SK-N-SH treated with all-trans-retinoic acid at 6 μM for 48 hours (cell line): ENCODE measurements around the gene OR52A5.

Experiments
- ATAC-seq: fragments of 200-7000 bp; cut with Tn5 transposase; 3 replicates; pipeline ENCODE4 v1.9.1; 2020; ENCODE audit warnings: mild to moderate bottlenecking, moderate library complexity
- ARNTL ChIP-seq: fragments of 450-650 bp; formaldehyde crosslinking; IDR thresholded peaks from 2 replicates; pipeline ENCODE4 v1.5.0; 2020; ENCODE audit warnings: low read depth, mild to moderate bottlenecking, moderate library complexity, borderline replicate concordance
- CSDC2 ChIP-seq: fragments of 250-450 bp; sonication (Bioruptor Pico); IDR thresholded peaks from 2 replicates; pipeline ENCODE4 v1.5.0; 2020; ENCODE audit warnings: mild to moderate bottlenecking, moderate library complexity
- ESRRG ChIP-seq: fragments of 250-450 bp; sonication (Bioruptor Pico); IDR thresholded peaks from 2 replicates; pipeline ENCODE4 v1.6.1; 2021; ENCODE audit warnings: mild to moderate bottlenecking
- GLIS3 ChIP-seq: fragments of 250-450 bp; sonication (Bioruptor Pico); IDR thresholded peaks from 2 replicates; pipeline ENCODE4 v1.5.0; 2020; ENCODE audit warnings: mild to moderate bottlenecking, moderate library complexity
- ISL1 ChIP-seq: fragments of 250-450 bp; sonication (Bioruptor Pico); IDR thresholded peaks from 2 replicates; pipeline ENCODE4 v2.1.2; 2022; ENCODE audit warnings: mild to moderate bottlenecking, moderate library complexity
- RARB ChIP-seq: fragments of 250-450 bp; sonication (Bioruptor Pico); IDR thresholded peaks from 2 replicates; pipeline ENCODE4 v1.8.0; 2021; ENCODE audit warnings: mild to moderate bottlenecking, moderate library complexity
- SNAI2 ChIP-seq: fragments of 250-450 bp; sonication (Bioruptor Pico); IDR thresholded peaks from 2 replicates; pipeline ENCODE4 v1.5.0; 2020; ENCODE audit warnings: mild to moderate bottlenecking, moderate library complexity
- TCF4 ChIP-seq: fragments of 250-450 bp; sonication (Bioruptor Pico); IDR thresholded peaks from 2 replicates; pipeline ENCODE4 v1.8.0; 2021; ENCODE audit warnings: mild to moderate bottlenecking, moderate library complexity, borderline replicate concordance
- TOX ChIP-seq: fragments of 250-450 bp; sonication (Bioruptor Pico); IDR thresholded peaks from 2 replicates; pipeline ENCODE4 v1.8.0; 2021; ENCODE audit warnings: mild to moderate bottlenecking, moderate library complexity, borderline replicate concordance
- ZC3H10 ChIP-seq: fragments of 250-450 bp; sonication (Bioruptor Pico); IDR thresholded peaks from 2 replicates; pipeline ENCODE4 v1.5.1; 2021; ENCODE audit warnings: mild to moderate bottlenecking, moderate library complexity
- ZFP30 ChIP-seq: fragments of 450-650 bp; formaldehyde crosslinking; IDR thresholded peaks from 2 replicates; pipeline ENCODE4 v1.5.0; 2022; ENCODE audit warnings: mild to moderate bottlenecking, moderate library complexity
- ZNF70 ChIP-seq: fragments of 450-650 bp; formaldehyde crosslinking; IDR thresholded peaks from 2 replicates; pipeline ENCODE4 v1.5.0; 2020; ENCODE audit warnings: mild to moderate bottlenecking, moderate library complexity
- TF ChIP-seq, protein P1 (sequence below): fragments of 250-450 bp; sonication (Bioruptor Pico); IDR thresholded peaks from 2 replicates; pipeline ENCODE4 v1.8.0; 2021; ENCODE audit warnings: low read depth, mild to moderate bottlenecking, moderate library complexity, borderline replicate concordance
- TF ChIP-seq, protein P2 (sequence below): fragments of 250-450 bp; sonication (Bioruptor Pico); IDR thresholded peaks from 2 replicates; pipeline ENCODE4 v1.5.1; 2020; ENCODE audit warnings: low read depth, mild to moderate bottlenecking, moderate library complexity
- TF ChIP-seq, protein P3 (sequence below): fragments of 250-450 bp; sonication (Bioruptor Pico); IDR thresholded peaks from 2 replicates; pipeline ENCODE4 v1.5.1; 2021; ENCODE audit warnings: mild to moderate bottlenecking, moderate library complexity
- TF ChIP-seq, protein P4 (sequence below): fragments of 250-450 bp; sonication (Bioruptor Pico); IDR thresholded peaks from 2 replicates; pipeline ENCODE4 v1.8.0; 2020; ENCODE audit warnings: mild to moderate bottlenecking, moderate library complexity, borderline replicate concordance
- TF ChIP-seq, protein P5 (sequence below): fragments of 250-450 bp; sonication (Bioruptor Pico); IDR thresholded peaks from 2 replicates; pipeline ENCODE4 v1.5.0; 2020; ENCODE audit warnings: mild to moderate bottlenecking, moderate library complexity

Gene OR52A5

DNA sequence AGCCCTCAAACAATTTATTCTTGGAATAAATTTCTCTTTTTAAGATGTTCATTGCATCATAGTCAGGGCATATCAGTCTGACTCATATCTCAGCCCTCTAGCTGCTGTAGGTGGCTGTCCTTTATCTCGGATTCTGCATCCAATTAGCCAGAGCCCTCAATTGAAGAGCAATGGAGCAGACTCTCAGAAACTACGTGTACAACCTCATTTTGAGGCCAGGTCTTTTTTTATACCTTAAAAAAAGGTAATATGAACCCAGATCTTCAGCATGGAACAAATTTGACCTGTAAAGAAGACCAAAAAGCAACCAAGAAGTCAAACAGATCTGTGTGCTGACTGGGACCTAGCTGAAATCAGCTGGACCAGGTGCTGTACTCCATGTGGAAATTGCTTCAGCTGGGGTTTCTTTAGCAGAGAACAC, 8.7 kb downstream of the OR52A5 start (continued):
- TF ChIP-seq, protein P1, sequence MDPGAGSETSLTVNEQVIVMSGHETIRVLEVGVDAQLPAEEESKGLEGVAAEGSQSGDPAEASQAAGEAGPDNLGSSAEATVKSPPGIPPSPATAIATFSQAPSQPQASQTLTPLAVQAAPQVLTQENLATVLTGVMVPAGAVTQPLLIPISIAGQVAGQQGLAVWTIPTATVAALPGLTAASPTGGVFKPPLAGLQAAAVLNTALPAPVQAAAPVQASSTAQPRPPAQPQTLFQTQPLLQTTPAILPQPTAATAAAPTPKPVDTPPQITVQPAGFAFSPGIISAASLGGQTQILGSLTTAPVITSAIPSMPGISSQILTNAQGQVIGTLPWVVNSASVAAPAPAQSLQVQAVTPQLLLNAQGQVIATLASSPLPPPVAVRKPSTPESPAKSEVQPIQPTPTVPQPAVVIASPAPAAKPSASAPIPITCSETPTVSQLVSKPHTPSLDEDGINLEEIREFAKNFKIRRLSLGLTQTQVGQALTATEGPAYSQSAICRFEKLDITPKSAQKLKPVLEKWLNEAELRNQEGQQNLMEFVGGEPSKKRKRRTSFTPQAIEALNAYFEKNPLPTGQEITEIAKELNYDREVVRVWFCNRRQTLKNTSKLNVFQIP (CRISPR knock-in tag), result no peak
- TF ChIP-seq RARB (CRISPR knock-in tag) (no peak), GLIS3 (CRISPR knock-in tag) (no peak), ARNTL (CRISPR knock-in tag) (no peak), ISL1 (no peak), ESRRG (no peak), CSDC2 (CRISPR knock-in tag) (no peak), ZNF70 (CRISPR knock-in tag) (no peak), TCF4 (no peak), ZFP30 (no peak), TOX (no peak), ZC3H10 (CRISPR knock-in tag) (no peak)
- TF ChIP-seq, protein P2, sequence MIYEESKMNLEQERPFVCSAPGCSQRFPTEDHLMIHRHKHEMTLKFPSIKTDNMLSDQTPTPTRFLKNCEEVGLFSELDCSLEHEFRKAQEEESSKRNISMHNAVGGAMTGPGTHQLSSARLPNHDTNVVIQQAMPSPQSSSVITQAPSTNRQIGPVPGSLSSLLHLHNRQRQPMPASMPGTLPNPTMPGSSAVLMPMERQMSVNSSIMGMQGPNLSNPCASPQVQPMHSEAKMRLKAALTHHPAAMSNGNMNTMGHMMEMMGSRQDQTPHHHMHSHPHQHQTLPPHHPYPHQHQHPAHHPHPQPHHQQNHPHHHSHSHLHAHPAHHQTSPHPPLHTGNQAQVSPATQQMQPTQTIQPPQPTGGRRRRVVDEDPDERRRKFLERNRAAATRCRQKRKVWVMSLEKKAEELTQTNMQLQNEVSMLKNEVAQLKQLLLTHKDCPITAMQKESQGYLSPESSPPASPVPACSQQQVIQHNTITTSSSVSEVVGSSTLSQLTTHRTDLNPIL (CRISPR knock-in tag), result no peak

DNA sequence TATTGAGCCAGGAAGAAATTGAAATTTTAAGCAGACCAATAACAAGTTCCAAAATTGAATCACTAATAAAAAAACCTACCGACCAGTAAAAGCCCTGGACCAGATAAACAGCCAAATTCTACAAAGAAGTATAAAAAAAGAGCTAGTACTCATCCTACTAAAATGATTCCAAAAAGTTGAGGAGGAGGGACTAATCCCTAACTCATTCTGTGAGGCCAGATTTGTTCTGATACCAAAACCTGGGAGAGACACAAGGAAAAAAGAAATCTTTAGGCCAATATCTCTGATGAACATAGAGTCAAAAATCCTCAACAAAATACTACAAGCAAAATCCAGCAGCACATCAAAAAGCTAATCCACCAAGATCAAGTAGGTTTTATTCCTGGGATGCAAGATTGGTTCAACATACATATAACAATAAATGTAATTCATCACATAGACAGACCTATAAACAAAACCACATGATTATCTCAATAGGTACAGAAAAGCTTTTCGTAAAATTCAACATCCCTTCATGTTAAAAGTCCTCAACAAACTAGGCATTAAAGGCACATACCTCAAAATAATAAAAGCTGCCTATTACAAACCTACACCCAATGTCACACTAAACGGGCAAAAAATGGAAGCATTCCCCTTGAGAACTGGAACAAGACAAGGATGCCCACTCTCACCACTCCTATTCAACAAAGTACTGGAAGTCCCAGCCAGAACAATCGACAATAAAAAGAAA, 13.1 kb downstream of the OR52A5 start:
- TF ChIP-seq, protein P3, sequence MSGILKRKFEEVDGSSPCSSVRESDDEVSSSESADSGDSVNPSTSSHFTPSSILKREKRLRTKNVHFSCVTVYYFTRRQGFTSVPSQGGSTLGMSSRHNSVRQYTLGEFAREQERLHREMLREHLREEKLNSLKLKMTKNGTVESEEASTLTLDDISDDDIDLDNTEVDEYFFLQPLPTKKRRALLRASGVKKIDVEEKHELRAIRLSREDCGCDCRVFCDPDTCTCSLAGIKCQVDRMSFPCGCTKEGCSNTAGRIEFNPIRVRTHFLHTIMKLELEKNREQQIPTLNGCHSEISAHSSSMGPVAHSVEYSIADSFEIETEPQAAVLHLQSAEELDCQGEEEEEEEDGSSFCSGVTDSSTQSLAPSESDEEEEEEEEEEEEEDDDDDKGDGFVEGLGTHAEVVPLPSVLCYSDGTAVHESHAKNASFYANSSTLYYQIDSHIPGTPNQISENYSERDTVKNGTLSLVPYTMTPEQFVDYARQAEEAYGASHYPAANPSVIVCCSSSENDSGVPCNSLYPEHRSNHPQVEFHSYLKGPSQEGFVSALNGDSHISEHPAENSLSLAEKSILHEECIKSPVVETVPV (CRISPR knock-in tag), result no peak
- TF ChIP-seq ZNF70 (CRISPR knock-in tag), result no peak
- TF ChIP-seq, protein P4, sequence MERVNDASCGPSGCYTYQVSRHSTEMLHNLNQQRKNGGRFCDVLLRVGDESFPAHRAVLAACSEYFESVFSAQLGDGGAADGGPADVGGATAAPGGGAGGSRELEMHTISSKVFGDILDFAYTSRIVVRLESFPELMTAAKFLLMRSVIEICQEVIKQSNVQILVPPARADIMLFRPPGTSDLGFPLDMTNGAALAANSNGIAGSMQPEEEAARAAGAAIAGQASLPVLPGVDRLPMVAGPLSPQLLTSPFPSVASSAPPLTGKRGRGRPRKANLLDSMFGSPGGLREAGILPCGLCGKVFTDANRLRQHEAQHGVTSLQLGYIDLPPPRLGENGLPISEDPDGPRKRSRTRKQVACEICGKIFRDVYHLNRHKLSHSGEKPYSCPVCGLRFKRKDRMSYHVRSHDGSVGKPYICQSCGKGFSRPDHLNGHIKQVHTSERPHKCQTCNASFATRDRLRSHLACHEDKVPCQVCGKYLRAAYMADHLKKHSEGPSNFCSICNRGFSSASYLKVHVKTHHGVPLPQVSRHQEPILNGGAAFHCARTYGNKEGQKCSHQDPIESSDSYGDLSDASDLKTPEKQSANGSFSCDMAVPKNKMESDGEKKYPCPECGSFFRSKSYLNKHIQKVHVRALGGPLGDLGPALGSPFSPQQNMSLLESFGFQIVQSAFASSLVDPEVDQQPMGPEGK (CRISPR knock-in tag), result no peak
- TF ChIP-seq, protein P1 (CRISPR knock-in tag), result no peak
- no peak for ATAC-seq

DNA sequence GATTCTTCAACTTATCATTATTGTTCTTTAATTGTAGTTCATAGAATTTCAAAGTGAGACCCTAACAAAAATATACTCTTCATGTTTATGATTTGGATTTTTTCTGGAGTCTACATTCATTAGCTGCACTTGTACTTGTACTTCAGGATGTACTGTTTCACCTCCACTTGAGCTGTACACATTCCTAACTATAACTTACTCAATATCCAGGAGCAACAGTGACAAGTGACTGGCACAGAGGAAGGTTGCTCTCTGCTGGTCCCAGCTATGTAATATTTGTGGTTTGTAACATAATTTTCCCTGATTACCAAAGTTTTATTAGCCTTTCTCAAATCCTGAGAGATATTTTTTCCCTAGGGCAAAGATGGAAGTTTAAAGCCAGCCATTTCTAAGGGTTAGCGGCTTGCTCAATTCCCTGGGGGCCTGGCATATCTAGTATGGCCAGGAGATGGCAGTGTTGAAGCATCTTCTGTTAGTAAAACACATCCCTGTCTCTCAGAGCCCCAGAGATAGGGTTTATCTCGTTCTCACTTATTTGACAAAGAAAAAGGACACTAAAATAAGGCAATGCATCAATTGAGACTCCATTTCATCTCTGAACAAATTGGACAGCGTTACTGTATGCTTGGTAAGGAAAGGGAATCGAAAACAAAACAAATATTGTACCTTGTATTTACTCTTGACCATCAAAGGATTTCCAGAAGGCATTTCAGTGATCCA, 14.2 kb downstream of the OR52A5 start:
- ATAC-seq, result peak; percentile 97
- TF ChIP-seq ZC3H10 (CRISPR knock-in tag) (no peak), TCF4 (no peak), CSDC2 (CRISPR knock-in tag) (no peak), ISL1 (no peak), SNAI2 (CRISPR knock-in tag) (no peak), TOX (no peak), GLIS3 (CRISPR knock-in tag) (no peak), RARB (CRISPR knock-in tag) (no peak)
- TF ChIP-seq, protein P5, sequence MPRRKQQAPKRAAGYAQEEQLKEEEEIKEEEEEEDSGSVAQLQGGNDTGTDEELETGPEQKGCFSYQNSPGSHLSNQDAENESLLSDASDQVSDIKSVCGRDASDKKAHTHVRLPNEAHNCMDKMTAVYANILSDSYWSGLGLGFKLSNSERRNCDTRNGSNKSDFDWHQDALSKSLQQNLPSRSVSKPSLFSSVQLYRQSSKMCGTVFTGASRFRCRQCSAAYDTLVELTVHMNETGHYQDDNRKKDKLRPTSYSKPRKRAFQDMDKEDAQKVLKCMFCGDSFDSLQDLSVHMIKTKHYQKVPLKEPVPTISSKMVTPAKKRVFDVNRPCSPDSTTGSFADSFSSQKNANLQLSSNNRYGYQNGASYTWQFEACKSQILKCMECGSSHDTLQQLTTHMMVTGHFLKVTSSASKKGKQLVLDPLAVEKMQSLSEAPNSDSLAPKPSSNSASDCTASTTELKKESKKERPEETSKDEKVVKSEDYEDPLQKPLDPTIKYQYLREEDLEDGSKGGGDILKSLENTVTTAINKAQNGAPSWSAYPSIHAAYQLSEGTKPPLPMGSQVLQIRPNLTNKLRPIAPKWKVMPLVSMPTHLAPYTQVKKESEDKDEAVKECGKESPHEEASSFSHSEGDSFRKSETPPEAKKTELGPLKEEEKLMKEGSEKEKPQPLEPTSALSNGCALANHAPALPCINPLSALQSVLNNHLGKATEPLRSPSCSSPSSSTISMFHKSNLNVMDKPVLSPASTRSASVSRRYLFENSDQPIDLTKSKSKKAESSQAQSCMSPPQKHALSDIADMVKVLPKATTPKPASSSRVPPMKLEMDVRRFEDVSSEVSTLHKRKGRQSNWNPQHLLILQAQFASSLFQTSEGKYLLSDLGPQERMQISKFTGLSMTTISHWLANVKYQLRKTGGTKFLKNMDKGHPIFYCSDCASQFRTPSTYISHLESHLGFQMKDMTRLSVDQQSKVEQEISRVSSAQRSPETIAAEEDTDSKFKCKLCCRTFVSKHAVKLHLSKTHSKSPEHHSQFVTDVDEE, result no peak
- TF ChIP-seq, protein P2 (CRISPR knock-in tag), result no peak
- TF ChIP-seq, protein P4 (CRISPR knock-in tag), result no peak
